Stimulated activated memory B cell treated with anti-CD40 and anti-IgM and Interleukin-4, amounts not matched to agents 10 μg/mL and 1 μg/mL and 100 μg/mL, for 72 hours (primary cell): Measurements from ENCODE around the gene YIPF6.
"Not testable (repeated sequence)": the region's sequence is repeated elsewhere in the genome, so short reads cannot be mapped to it uniquely, and the experiment has no call there.

ENCODE experiments used
- ATAC-seq: fragments of 150-1000 bp; cut with Tn5 transposase; 2 replicates; pipeline ENCODE4 v1.10.0; 2021
- H3K27ac Mint-ChIP-seq: one replicate; pipeline ENCODE4 v1.8.0; 2022; ENCODE audit warnings: mild to moderate bottlenecking, mixed read lengths
- H3K27me3 Mint-ChIP-seq: one replicate; pipeline ENCODE4 v1.8.0; 2022; ENCODE audit warnings: mixed read lengths
- H3K36me3 Mint-ChIP-seq: one replicate; pipeline ENCODE4 v1.8.0; 2022; ENCODE audit warnings: mixed read lengths
- H3K4me1 Mint-ChIP-seq: one replicate; pipeline ENCODE4 v1.8.0; 2022; ENCODE audit warnings: mixed read lengths
- H3K4me3 Mint-ChIP-seq: one replicate; pipeline ENCODE4 v1.8.0; 2022; ENCODE audit warnings: mild to moderate bottlenecking, moderate library complexity, mixed read lengths
- H3K9me3 Mint-ChIP-seq: one replicate; pipeline ENCODE4 v1.8.0; 2022; ENCODE audit warnings: mixed read lengths

The YIPF6 gene

GRCh38 chrX:68556036-68556435 lies 57.2 kb downstream of the YIPF6 start:
- no peak for ATAC-seq
- no peak overlapping the region for H3K4me3 Mint-ChIP-seq
- H3K27me3 Mint-ChIP-seq, result no peaks in the 10 kb centered on the region
- peaks cover 1% of the 10 kb centered on the region for H3K36me3 Mint-ChIP-seq
- peaks cover under 1% of the 10 kb centered on the region for H3K9me3 Mint-ChIP-seq
- no peaks in the 10 kb centered on the region for H3K4me1 Mint-ChIP-seq
- H3K27ac Mint-ChIP-seq, result no peak overlapping the region

- H3K27me3 Mint-ChIP-seq, H3K27ac Mint-ChIP-seq, H3K4me1 Mint-ChIP-seq, H3K4me3 Mint-ChIP-seq, H3K36me3 Mint-ChIP-seq, ATAC-seq, H3K9me3 Mint-ChIP-seq: not testable (repeated sequence)
These were observed 58.3 kb downstream of the YIPF6 start for GRCh38 chrX:68557126-68557525.

- peaks cover 23% of the 10 kb centered on the region for H3K36me3 Mint-ChIP-seq
- not testable (repeated sequence) for H3K27ac Mint-ChIP-seq, H3K4me1 Mint-ChIP-seq, H3K4me3 Mint-ChIP-seq, H3K9me3 Mint-ChIP-seq, H3K27me3 Mint-ChIP-seq, ATAC-seq
These were observed 61.1 kb downstream of the YIPF6 start for GRCh38 chrX:68559905-68560304.

- H3K4me3 Mint-ChIP-seq, result no peak overlapping the region
- no peak for ATAC-seq
- H3K4me1 Mint-ChIP-seq, result no peaks in the 10 kb centered on the region
- H3K27me3 Mint-ChIP-seq, result no peaks in the 10 kb centered on the region
- peaks cover 2% of the 10 kb centered on the region for H3K9me3 Mint-ChIP-seq
- peaks cover 16% of the 10 kb centered on the region for H3K36me3 Mint-ChIP-seq
- no peak overlapping the region for H3K27ac Mint-ChIP-seq
These were observed 69.3 kb downstream of the YIPF6 start for GRCh38 chrX:68568136-68568535.

- H3K36me3 Mint-ChIP-seq, result peaks cover 5% of the 10 kb centered on the region
- H3K27ac Mint-ChIP-seq, result no peak overlapping the region
- no peaks in the 10 kb centered on the region for H3K9me3 Mint-ChIP-seq
- H3K27me3 Mint-ChIP-seq, result no peaks in the 10 kb centered on the region
- no peak overlapping the region for H3K4me3 Mint-ChIP-seq
- no peak for ATAC-seq
- no peaks in the 10 kb centered on the region for H3K4me1 Mint-ChIP-seq
These were observed 71.7 kb downstream of the YIPF6 start for GRCh38 chrX:68570598-68570997.

- peak; percentile 53 for ATAC-seq
- Mint-ChIP-seq H3K4me3 (no peak overlapping the region), H3K27me3 (no peaks in the 10 kb centered on the region), H3K4me1 (no peaks in the 10 kb centered on the region), H3K9me3 (no peaks in the 10 kb centered on the region), H3K36me3 (peaks cover 5% of the 10 kb centered on the region), H3K27ac (no peak overlapping the region)
These were observed 72.4 kb downstream of the YIPF6 start for GRCh38 chrX:68571292-68571609.

GRCh38 chrX:68571610-68572311 lies 72.9 kb downstream of the YIPF6 start:
- Mint-ChIP-seq H3K27ac (no peak overlapping the region), H3K4me1 (no peaks in the 10 kb centered on the region), H3K4me3 (no peak overlapping the region), H3K9me3 (no peaks in the 10 kb centered on the region), H3K36me3 (peaks cover 3% of the 10 kb centered on the region), H3K27me3 (no peaks in the 10 kb centered on the region)
- peak; percentile 76 for ATAC-seq

GRCh38 chrX:68574240-68574639 lies 75.4 kb downstream of the YIPF6 start:
- Mint-ChIP-seq H3K4me1 (no peaks in the 10 kb centered on the region), H3K4me3 (no peak overlapping the region), H3K9me3 (no peaks in the 10 kb centered on the region), H3K36me3 (no peaks in the 10 kb centered on the region), H3K27me3 (no peaks in the 10 kb centered on the region), H3K27ac (no peak overlapping the region)
- ATAC-seq, result no peak

GRCh38 chrX:68579810-68580209 lies 81.0 kb downstream of the YIPF6 start:
- no peaks in the 10 kb centered on the region for H3K36me3 Mint-ChIP-seq
- H3K27me3 Mint-ChIP-seq, result no peaks in the 10 kb centered on the region
- H3K4me3 Mint-ChIP-seq, result no peak overlapping the region
- no peaks in the 10 kb centered on the region for H3K9me3 Mint-ChIP-seq
- no peaks in the 10 kb centered on the region for H3K4me1 Mint-ChIP-seq
- no peak for ATAC-seq
- H3K27ac Mint-ChIP-seq, result no peak overlapping the region

- Mint-ChIP-seq H3K9me3 (peaks cover 3% of the 10 kb centered on the region), H3K4me1 (no peaks in the 10 kb centered on the region), H3K27ac (no peak overlapping the region), H3K36me3 (no peaks in the 10 kb centered on the region), H3K27me3 (no peaks in the 10 kb centered on the region), H3K4me3 (no peak overlapping the region)
- no peak for ATAC-seq
These were observed 85.4 kb downstream of the YIPF6 start for GRCh38 chrX:68584221-68584620.
